RCC 7860 (cell line): Measurements from ENCODE around the gene RPTOR.

ENCODE experiments used
- DNase-seq: peaks from one replicate; pipeline ENCODE4 v3.0.0-alpha.2; 2015; ENCODE audit warnings: low spot score
- FAIRE-seq: peaks from 2 replicates; lab custom pipeline; 2012; peaks lifted over from hg19 to GRCh38; lab: Jason Lieb, UNC

Gene RPTOR

GRCh38 chr17:80585890-80586845 is 41.5 kb downstream of the RPTOR start:
- DNase-seq (no peak), FAIRE-seq (no peak)

- FAIRE-seq (no peak), DNase-seq (no peak)
These were observed 42.2 kb downstream of the RPTOR start for GRCh38 chr17:80586846-80587228.

- DNase-seq = no peak
- no peak for FAIRE-seq
These were observed 44.2 kb downstream of the RPTOR start for GRCh38 chr17:80588702-80589383.

GRCh38 chr17:80591788-80592187 is 47.1 kb downstream of the RPTOR start:
- DNase-seq (no peak), FAIRE-seq (no peak)

GRCh38 chr17:80592243-80592642 is 47.6 kb downstream of the RPTOR start:
- no peak for DNase-seq
- FAIRE-seq = no peak

GRCh38 chr17:80593181-80593580 is 48.5 kb downstream of the RPTOR start:
- FAIRE-seq = no peak
- DNase-seq = no peak

- no peak for FAIRE-seq
- no peak for DNase-seq
These were observed 50.0 kb downstream of the RPTOR start for GRCh38 chr17:80594431-80595269.

- DNase-seq (peak; percentile 44), FAIRE-seq (peak; percentile 81)
These were observed 52.3 kb downstream of the RPTOR start for GRCh38 chr17:80596760-80597608.

GRCh38 chr17:80598813-80599545 is 54.3 kb downstream of the RPTOR start:
- no peak for FAIRE-seq
- DNase-seq = no peak

- no peak for DNase-seq
- no peak for FAIRE-seq
These were observed 55.1 kb downstream of the RPTOR start for GRCh38 chr17:80599546-80600305.

GRCh38 chr17:80601146-80601545 is 56.5 kb downstream of the RPTOR start:
- DNase-seq (no peak), FAIRE-seq (no peak)

- FAIRE-seq (no peak), DNase-seq (no peak)
These were observed 58.8 kb downstream of the RPTOR start for GRCh38 chr17:80603396-80603795.

- DNase-seq = no peak
- no peak for FAIRE-seq
These were observed 59.5 kb downstream of the RPTOR start for GRCh38 chr17:80604009-80604669.

GRCh38 chr17:80604670-80605010 is 60.0 kb downstream of the RPTOR start:
- no peak for DNase-seq
- FAIRE-seq = no peak

GRCh38 chr17:80605326-80606066 is 60.9 kb downstream of the RPTOR start:
- FAIRE-seq (peak; percentile 87), DNase-seq (peak; percentile 82)

- DNase-seq (no peak), FAIRE-seq (no peak)
These were observed 63.7 kb downstream of the RPTOR start for GRCh38 chr17:80608326-80608725.

- DNase-seq (no peak), FAIRE-seq (no peak)
These were observed 65.1 kb downstream of the RPTOR start for GRCh38 chr17:80609757-80610156.

GRCh38 chr17:80611816-80612215 is 67.2 kb downstream of the RPTOR start:
- DNase-seq = no peak

More at GRCh38 chr17:80611816-80612215, 67.2 kb downstream of the RPTOR start:
- FAIRE-seq = no peak
